Spinal cord (tissue), 10 donors: ENCODE data around the gene PCSK7. TPM values are rescaled to one million over a fixed set of nuclear protein-coding genes. Genes with fewer than 3 reads are reported as not detected.
A peak's percentile ranks its signal among the peaks of the same experiment; 100 is the strongest.
"Not testable (repeated sequence)": the region's sequence is repeated elsewhere in the genome, so short reads cannot be mapped to it uniquely, and the experiment has no call there.

Experiments
- DNase-seq, 6 donors: peaks; one replicate each; pipeline versions ENCODE4 v3.0.0 to v3.0.0-alpha.2; 2013 to 2015; ENCODE audit warnings: low spot score in 6 of 6, low read depth in 4 of 6
- H3K27ac ChIP-seq: one replicate; pipeline ENCODE4 v1.5.1; 2013; ENCODE audit warnings: low read depth, low read length, control low read depth
- H3K27me3 ChIP-seq: one replicate; pipeline ENCODE4 v1.6.1; 2013; ENCODE audit warnings: low read length; ENCODE audit not compliant: control insufficient read depth, insufficient read depth
- H3K36me3 ChIP-seq: one replicate; pipeline ENCODE4 v1.6.1; 2013; ENCODE audit warnings: low read length; ENCODE audit not compliant: control insufficient read depth, insufficient read depth
- H3K4me1 ChIP-seq: one replicate; pipeline ENCODE4 v1.6.1; 2013; ENCODE audit warnings: low read length; ENCODE audit not compliant: control insufficient read depth, insufficient read depth
- H3K4me3 ChIP-seq: one replicate; pipeline ENCODE4 v1.5.1; 2013; ENCODE audit warnings: low read depth, low read length, control low read depth
- H3K9me3 ChIP-seq: one replicate; pipeline ENCODE4 v1.6.1; 2013; ENCODE audit warnings: low read length; ENCODE audit not compliant: control insufficient read depth, insufficient read depth
- WGBS: methylation state at CpG from one replicate; pipeline ENCODE4 v1.1.5; 2013; ENCODE audit warnings: missing lambda C conversion rate; ENCODE audit not compliant: insufficient coverage; 5-methylcytosine and 5-hydroxymethylcytosine counted together
- polyA plus RNA-seq, 2 donors: library from polyadenylated mRNA; unstranded; fragments of 120-200 nt; gene quantifications; one replicate each; pipeline ENCODE4 v1.2.1, GENCODE V29; 2013; ENCODE audit not compliant: insufficient read length in 2 of 2
- total RNA-seq, 2 donors: library from RNA; depleted of rRNA in 1 of 2; stranded (reverse); fragments of 120-200 nt in 1 of 2; fragments of >200 nt in 1 of 2; gene quantifications; one replicate each; pipeline versions ENCODE4 v1.2.3 to v1.2.4, GENCODE V29; 2013 to 2014
- donor health status: healthy.

The PCSK7 gene
- total and polyA plus RNA-seq, 4 donors, result 24.8 to 59.6 (median 32.7) TPM

- 98% methylated on average over 9 of the region's 9 CpGs for WGBS
- peaks cover 78% of the 10 kb centered on the region for H3K36me3 ChIP-seq
Measured at GRCh38 chr11:117219001-117219400, 12.9 kb downstream of the PCSK7 start.

DNA sequence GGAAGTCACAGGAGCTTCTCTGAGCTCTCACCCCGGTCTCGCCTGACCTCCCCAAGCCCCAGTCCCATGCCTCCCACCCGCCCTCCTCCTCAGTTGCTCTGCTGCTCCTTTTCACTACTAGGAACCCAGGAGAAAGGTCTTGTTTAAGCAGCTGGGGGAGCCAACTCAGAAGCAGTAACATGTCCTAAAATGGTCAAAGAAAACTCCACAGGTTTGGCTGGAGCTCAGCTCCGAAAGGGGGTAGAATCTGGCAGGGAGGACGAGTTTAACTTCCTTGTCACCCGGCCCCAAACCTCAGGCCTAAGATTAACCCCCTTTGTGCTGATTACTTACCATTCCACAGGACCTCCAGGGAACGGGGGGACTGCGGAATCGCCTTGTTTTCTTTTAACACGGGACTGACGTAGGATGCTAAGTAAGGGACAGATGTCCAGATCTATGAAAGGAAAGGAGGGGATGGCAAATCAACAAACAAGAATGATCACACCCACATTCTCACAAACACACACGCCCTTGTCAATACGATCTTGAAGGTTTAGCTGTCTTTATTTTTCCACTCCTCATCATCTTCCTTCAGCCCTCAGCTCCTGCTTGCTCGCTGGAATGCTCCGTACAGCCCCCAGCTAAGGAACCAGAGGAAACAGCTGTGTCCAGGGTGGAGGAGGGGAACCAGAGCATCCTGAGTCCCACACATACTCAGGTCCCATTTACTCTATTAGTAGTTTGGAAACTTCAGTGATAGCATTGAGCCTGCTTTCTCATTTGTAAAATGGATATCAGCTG lies 13.5 kb downstream of the PCSK7 start:
- Histone ChIP-seq H3K27ac (peak overlapping the region; percentile 49), H3K27me3 (no peaks in the 10 kb centered on the region), H3K4me3 (no peak overlapping the region), H3K9me3 (no peaks in the 10 kb centered on the region), H3K36me3 (peaks cover 76% of the 10 kb centered on the region), H3K4me1 (peaks cover 24% of the 10 kb centered on the region)
- 57% methylated on average over 4 of the region's 15 CpGs for WGBS
- peak in 1 of 6 donors; percentile 45 for DNase-seq

More at GRCh38 chr11:117219001-117219400, 12.9 kb downstream of the PCSK7 start:
- Histone ChIP-seq H3K27me3 (no peaks in the 10 kb centered on the region), H3K9me3 (no peaks in the 10 kb centered on the region), H3K4me3 (no peak overlapping the region), H3K27ac (no peak overlapping the region), H3K4me1 (peaks cover 24% of the 10 kb centered on the region)
- no peak for DNase-seq

DNA sequence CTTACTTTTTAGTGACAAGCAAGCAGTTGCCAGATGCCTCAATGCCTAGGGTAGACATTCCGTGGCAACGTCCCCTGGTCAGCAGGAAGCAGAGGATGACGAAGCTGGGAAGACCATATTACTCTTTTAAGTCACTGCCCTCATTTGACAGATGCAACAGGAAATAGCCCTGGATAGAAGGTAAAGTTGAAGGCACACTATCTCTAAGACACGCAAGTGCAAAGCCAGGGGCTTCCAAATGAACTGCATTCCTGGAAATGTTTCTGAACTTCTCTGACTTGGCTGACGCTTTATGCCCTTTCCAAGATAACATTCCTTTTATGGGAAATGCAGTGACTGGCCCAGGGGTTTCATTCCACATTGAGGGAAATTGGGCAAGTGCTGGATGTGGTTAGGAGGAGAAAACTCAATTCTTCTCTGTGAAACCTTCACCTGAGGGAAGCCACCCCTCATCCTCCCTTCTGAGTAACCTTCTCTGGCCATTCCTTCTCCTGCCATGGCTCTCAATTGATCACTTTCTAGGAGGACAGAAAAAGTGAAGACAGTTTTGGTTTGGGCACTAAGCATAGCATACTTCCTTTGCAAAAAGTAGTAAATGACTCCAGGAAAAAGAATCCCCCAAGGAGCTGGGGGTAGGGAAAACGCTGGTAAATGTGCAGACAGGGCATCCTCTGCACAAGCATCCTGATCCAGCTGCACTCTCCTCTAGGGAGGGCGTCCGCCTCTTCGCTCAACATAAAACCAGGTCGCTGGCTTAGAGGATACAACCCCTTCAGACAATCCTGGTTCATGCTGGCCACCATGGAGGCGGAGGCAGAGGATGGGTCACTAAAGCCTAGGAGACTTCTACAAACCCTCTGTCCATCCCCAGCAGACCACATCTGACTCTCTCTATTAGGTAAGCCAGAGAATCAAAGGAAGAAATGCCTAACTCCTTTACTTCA lies 14.5 kb downstream of the PCSK7 start:
- peak overlapping the region; percentile 49 for H3K27ac ChIP-seq
- 93% methylated on average over 7 of the region's 11 CpGs for WGBS
- peaks cover 24% of the 10 kb centered on the region for H3K4me1 ChIP-seq
- H3K9me3 ChIP-seq, result no peaks in the 10 kb centered on the region
- no peaks in the 10 kb centered on the region for H3K27me3 ChIP-seq
- peaks cover 75% of the 10 kb centered on the region for H3K36me3 ChIP-seq
- DNase-seq, result no peak
- no peak overlapping the region for H3K4me3 ChIP-seq

GRCh38 chr11:117214404-117215110 lies 17.3 kb downstream of the PCSK7 start:
- Histone ChIP-seq H3K4me1 (no peaks in the 10 kb centered on the region), H3K9me3 (no peaks in the 10 kb centered on the region), H3K36me3 (peaks cover 61% of the 10 kb centered on the region), H3K27me3 (no peaks in the 10 kb centered on the region), H3K4me3 (no peak overlapping the region), H3K27ac (no peak overlapping the region)
- 54% methylated on average over 4 of the region's 7 CpGs for WGBS
- DNase-seq, result no peak

DNA sequence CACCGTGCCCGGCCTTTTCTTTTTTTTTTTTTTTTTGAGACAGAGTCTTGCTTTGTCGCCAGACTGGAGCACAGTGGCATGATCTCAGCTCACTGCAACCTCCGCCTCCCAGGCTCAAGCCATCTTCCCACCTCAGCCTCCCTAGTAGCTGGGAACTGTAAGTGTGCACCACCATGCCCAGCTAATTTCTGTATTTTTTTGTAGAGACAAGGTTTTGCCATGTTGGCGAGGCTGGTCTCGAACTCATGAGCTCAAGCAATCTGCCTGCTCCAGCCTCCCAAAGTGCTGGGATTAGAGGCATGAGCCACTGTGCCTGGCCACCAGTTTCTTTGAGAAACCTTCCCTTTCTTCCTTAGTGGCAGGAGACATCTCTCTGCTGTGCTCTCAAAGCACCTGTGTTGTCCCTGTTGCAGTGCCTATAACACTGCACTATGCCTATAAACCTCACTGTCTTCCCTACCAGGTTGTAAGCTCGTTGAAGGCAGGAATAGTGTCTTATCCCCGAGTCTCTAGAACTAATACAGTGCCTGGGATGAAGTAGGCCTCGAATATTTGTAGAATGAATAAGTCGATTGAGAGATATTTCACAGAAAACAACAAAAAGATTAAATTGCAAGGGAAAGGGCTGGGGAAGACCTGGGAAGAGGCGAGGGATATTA lies 19.0 kb downstream of the PCSK7 start:
- no peaks in the 10 kb centered on the region for H3K9me3 ChIP-seq
- H3K4me3 ChIP-seq, result no peak overlapping the region
- DNase-seq, result no peak
- H3K27me3 ChIP-seq, result no peaks in the 10 kb centered on the region
- 93% methylated on average over 5 of the region's 11 CpGs for WGBS
- H3K36me3 ChIP-seq, result peaks cover 44% of the 10 kb centered on the region
- no peak overlapping the region for H3K27ac ChIP-seq
- no peaks in the 10 kb centered on the region for H3K4me1 ChIP-seq

DNA sequence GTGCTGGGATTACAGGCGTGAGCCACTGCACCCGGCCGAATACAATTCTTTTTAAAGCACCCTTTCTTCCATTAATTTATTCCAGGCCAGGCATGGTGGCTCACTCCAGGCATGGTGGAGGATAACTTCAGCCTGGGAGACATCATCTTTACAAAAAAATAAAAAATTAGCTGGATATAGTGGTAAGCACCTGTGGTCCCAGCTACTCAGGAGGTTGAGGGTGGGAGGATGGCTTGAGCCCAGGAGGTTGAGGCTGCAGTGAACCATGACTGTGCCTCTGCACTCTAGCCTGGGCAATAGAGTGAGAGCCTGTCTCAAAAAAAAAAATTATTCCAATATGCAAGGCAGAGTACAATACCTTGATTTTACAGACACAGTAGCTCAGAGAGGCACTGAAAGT lies 21.3 kb downstream of the PCSK7 start:
- Histone ChIP-seq H3K27ac (no peak overlapping the region), H3K9me3 (no peaks in the 10 kb centered on the region), H3K4me1 (peaks cover under 1% of the 10 kb centered on the region), H3K4me3 (no peak overlapping the region), H3K36me3 (peaks cover 25% of the 10 kb centered on the region), H3K27me3 (no peaks in the 10 kb centered on the region)
- no CpG with 5 or more reads among the region's 3 CpGs for WGBS
- no peak for DNase-seq

DNA sequence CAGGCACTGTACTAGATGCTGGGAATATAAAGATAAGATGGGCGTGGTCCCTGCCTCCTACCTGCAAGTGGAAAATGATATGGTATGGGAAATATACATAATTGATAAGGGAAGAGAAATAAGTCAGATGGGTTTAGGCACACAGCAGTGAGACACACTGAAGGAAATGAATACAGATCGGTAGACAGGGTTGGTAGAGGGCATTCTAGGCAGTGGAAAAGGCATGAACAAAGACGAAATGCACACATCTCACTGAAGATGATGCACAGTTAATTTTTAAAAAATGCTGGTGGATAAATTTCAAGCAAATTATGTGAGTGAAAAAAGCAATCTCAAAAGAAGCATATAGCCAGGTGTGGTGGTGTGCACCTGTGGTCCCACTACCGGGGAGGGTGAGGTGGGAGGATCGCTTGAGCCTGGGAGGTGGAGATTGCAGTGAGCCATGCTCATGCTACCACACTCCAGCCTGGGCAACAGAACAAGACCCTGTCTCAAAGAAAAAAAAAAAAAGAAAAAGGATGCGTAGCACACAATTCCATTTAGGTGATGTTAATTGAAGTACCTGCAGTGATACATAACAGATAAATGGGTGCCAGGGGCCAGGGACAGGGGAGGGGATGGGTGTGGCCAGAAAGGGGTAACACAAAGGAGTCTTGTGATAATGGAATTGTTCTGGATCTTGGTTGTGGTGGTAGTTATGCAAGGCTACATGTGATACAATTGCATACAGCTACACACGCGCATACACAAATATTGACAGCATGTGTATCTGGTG lies 22.3 kb downstream of the PCSK7 start:
- not testable (repeated sequence) for H3K27ac ChIP-seq, H3K4me3 ChIP-seq, H3K9me3 ChIP-seq, DNase-seq, H3K27me3 ChIP-seq
- H3K36me3 ChIP-seq, result peaks cover 29% of the 10 kb centered on the region
- 93% methylated on average over 6 of the region's 8 CpGs for WGBS
- H3K4me1 ChIP-seq, result peaks cover 11% of the 10 kb centered on the region

- H3K27ac ChIP-seq, H3K9me3 ChIP-seq, H3K27me3 ChIP-seq, DNase-seq, H3K4me3 ChIP-seq: not testable (repeated sequence)
- Histone ChIP-seq H3K36me3 (peaks cover 30% of the 10 kb centered on the region), H3K4me1 (peaks cover 18% of the 10 kb centered on the region)
- WGBS, result no CpG with 5 or more reads among the region's 13 CpGs
Measured at GRCh38 chr11:117208710-117209109, 23.2 kb downstream of the PCSK7 start.
